ENCODE data around the gene PRAMEF1. TPM values are rescaled to one million over a fixed set of nuclear protein-coding genes. Genes with fewer than 3 reads are reported as not detected.
"Not testable (repeated sequence)": the region's sequence is repeated elsewhere in the genome, so short reads cannot be mapped to it uniquely, and the experiment has no call there.

PRAMEF1 gene
- polyA plus RNA-seq, 1 donor from 2014 or later: not detected

- no peaks in the 10 kb centered on the region for H3F3A ChIP-seq (ENCODE audit: insufficient read depth, low read length, poor library complexity, severe bottlenecking)
- no peaks in the 10 kb centered on the region for H4K20me1 ChIP-seq (ENCODE audit: insufficient read depth)
- no peaks in the 10 kb centered on the region for H3K9me3 ChIP-seq (ENCODE audit: low read length)
- H3K27me3 ChIP-seq (ENCODE audit: insufficient read depth, low read depth, low read length): no peaks in the 10 kb centered on the region
- H3K79me2 ChIP-seq (replicated peaks; ENCODE audit: insufficient read depth, low read length): no peaks in the 10 kb centered on the region
- TF ChIP-seq RAD21 (conservative IDR thresholded peaks at IDR 0.05): no peak
- TF ChIP-seq EP300 (conservative IDR thresholded peaks at IDR 0.05; ENCODE audit: poor library complexity, severe bottlenecking): no peak
- TF ChIP-seq CTCF (IDR thresholded peaks at IDR 0.05; ENCODE audit: poor library complexity, severe bottlenecking): no peak
- TF ChIP-seq EZH2 (IDR thresholded peaks at IDR 0.05; ENCODE audit: borderline replicate concordance, insufficient read depth, low read length, poor library complexity, severe bottlenecking): no peak
- no peak for TF ChIP-seq SMC3 (conservative IDR thresholded peaks at IDR 0.05; ENCODE audit: poor library complexity)
- TF ChIP-seq MXI1 (conservative IDR thresholded peaks at IDR 0.05; ENCODE audit: poor library complexity, severe bottlenecking): no peak
- no peak for TF ChIP-seq POLR2AphosphoS5 (IDR thresholded peaks at IDR 0.05)
- TF ChIP-seq REST (IDR thresholded peaks at IDR 0.05; ENCODE audit: borderline replicate concordance): no peak
- TF ChIP-seq TAF1 (IDR thresholded peaks at IDR 0.05; ENCODE audit: low read depth): no peak
- H3K36me3 ChIP-seq (ENCODE audit: insufficient read depth, low read length): no peaks in the 10 kb centered on the region
- H2AFZ ChIP-seq (ENCODE audit: low read depth, low read length): no peak overlapping the region
- H3K9ac ChIP-seq (ENCODE audit: low read length): no peak overlapping the region
- H3K4me2 ChIP-seq (ENCODE audit: low read length): no peak overlapping the region
- H3K27ac ChIP-seq (ENCODE audit: low read length): no peak overlapping the region
- no peak overlapping the region for H3K4me3 ChIP-seq (ENCODE audit: low read length)
- no peaks in the 10 kb centered on the region for H3K9me2 ChIP-seq (ENCODE audit: insufficient read depth, low read length)
Measured at GRCh38 chr1:12810691-12811408, 19.7 kb downstream of the PRAMEF1 start.

GRCh38 chr1:12811409-12811784 is 20.2 kb downstream of the PRAMEF1 start:
- Histone ChIP-seq H2AFZ (ENCODE audit: low read depth, low read length) (no peak overlapping the region), H3K36me3 (ENCODE audit: insufficient read depth, low read length) (no peaks in the 10 kb centered on the region), H3K27me3 (ENCODE audit: insufficient read depth, low read depth, low read length) (no peaks in the 10 kb centered on the region), H3K9me2 (ENCODE audit: insufficient read depth, low read length) (no peaks in the 10 kb centered on the region), H3K27ac (ENCODE audit: low read length) (no peak overlapping the region), H4K20me1 (ENCODE audit: insufficient read depth) (no peaks in the 10 kb centered on the region), H3F3A (ENCODE audit: insufficient read depth, low read length, poor library complexity, severe bottlenecking) (no peaks in the 10 kb centered on the region), H3K4me2 (ENCODE audit: low read length) (no peak overlapping the region), H3K9me3 (ENCODE audit: low read length) (no peaks in the 10 kb centered on the region), H3K79me2 (replicated peaks; ENCODE audit: insufficient read depth, low read length) (no peaks in the 10 kb centered on the region), H3K4me3 (ENCODE audit: low read length) (no peak overlapping the region), H3K9ac (ENCODE audit: low read length) (no peak overlapping the region)
- TF ChIP-seq CTCF (IDR thresholded peaks at IDR 0.05; ENCODE audit: poor library complexity, severe bottlenecking) (no peak), MXI1 (conservative IDR thresholded peaks at IDR 0.05; ENCODE audit: poor library complexity, severe bottlenecking) (no peak), TAF1 (IDR thresholded peaks at IDR 0.05; ENCODE audit: low read depth) (no peak), EP300 (conservative IDR thresholded peaks at IDR 0.05; ENCODE audit: poor library complexity, severe bottlenecking) (no peak), SMC3 (conservative IDR thresholded peaks at IDR 0.05; ENCODE audit: poor library complexity) (no peak), REST (IDR thresholded peaks at IDR 0.05; ENCODE audit: borderline replicate concordance) (no peak), POLR2AphosphoS5 (IDR thresholded peaks at IDR 0.05) (no peak), EZH2 (IDR thresholded peaks at IDR 0.05; ENCODE audit: borderline replicate concordance, insufficient read depth, low read length, poor library complexity, severe bottlenecking) (no peak), RAD21 (conservative IDR thresholded peaks at IDR 0.05) (no peak)

- not testable (repeated sequence) for H3K27ac ChIP-seq (ENCODE audit: low read length); H3K9me2 ChIP-seq (ENCODE audit: insufficient read depth, low read length)
Measured at GRCh38 chr1:12819061-12819460, 27.9 kb downstream of the PRAMEF1 start.

More at GRCh38 chr1:12819061-12819460, 27.9 kb downstream of the PRAMEF1 start:
- H4K20me1 ChIP-seq (ENCODE audit: insufficient read depth); H3K9ac ChIP-seq (ENCODE audit: low read length); H3K27me3 ChIP-seq (ENCODE audit: insufficient read depth, low read depth, low read length); H2AFZ ChIP-seq (ENCODE audit: low read depth, low read length); H3K9me3 ChIP-seq (ENCODE audit: low read length); H3F3A ChIP-seq (ENCODE audit: insufficient read depth, low read length, poor library complexity, severe bottlenecking); H3K4me2 ChIP-seq (ENCODE audit: low read length); H3K4me3 ChIP-seq (ENCODE audit: low read length); H3K79me2 ChIP-seq (replicated peaks; ENCODE audit: insufficient read depth, low read length); H3K36me3 ChIP-seq (ENCODE audit: insufficient read depth, low read length): not testable (repeated sequence)

Measured in neural cell (in vitro differentiated cells).